MV-4-11 (cell line): Measurements from ENCODE around the gene AKR1C3.
"Not testable (repeated sequence)": the region's sequence is repeated elsewhere in the genome, so short reads cannot be mapped to it uniquely, and the experiment has no call there.

Experiments
- DNase-seq: peaks from one replicate; lab custom pipeline; 2025; lab: John Stamatoyannopoulos, UW

The AKR1C3 gene

DNA sequence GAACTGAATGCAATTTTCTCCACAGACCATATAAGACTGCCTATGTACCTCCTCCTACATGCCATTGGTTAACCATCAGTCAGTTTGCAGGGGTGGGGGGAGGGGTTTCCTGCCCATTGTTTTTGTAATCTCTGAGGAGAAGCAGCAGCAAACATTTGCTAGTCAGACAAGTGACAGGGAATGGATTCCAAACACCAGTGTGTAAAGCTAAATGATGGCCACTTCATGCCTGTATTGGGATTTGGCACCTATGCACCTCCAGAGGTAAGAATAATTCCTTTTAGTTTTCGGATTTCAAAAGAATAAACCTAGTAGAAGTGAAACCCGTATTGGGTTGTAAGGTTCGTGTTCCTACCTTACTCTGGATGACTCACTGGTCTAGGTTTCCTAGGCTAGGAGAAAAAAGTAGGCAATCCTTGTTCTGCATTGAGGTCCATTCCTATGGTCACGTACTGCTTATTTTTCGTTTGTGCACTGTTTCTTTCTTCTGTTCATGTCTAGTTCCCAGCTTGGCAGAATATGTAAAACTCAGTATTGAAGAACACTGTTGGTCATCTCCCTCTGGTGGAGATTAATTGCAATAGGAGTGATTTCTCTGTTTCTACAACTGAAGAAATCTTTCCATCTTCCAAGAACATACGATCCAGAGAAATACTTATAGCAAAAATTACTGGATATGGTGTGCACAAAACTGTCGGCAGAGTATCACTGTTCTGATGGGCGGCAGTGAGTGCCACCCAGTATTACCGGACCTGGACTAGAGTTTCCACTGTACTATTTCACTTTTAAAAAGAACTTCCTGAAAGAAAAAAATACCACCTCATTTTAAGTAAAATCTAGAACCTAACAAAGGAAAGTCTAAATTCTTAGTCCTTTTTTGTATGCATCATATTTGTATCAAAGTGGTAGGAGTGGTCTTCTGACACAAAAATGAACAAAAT lies at the start of gene AKR1C3:
Gene AKR1C3, plus strand, starts transcription at position 150 of the 941 bp plus-strand sequence. Its CDS starts 31 bp downstream, at position 181.
- DNase-seq, result peak; percentile 9

DNA sequence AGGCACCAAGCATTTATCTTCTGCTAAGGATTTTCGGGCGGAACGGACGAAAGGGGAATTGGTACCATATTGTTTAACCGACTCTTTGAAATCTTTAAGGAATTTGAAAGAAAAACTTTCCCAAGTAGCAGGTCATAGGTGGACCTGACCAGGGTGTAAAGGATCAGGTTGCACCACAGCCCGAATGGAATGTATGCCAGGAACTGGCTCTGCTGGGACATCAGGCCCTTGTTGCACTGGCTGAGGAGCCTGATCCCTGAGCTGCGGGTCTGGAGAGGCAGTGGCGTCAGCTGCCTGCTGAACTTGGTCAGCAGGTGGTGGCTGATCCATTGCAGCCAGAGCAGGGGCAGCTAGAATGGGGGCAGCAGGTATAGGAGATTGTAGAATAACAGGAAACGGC lies 49.1 kb upstream of the AKR1C3 start:
- no peak for DNase-seq

DNA sequence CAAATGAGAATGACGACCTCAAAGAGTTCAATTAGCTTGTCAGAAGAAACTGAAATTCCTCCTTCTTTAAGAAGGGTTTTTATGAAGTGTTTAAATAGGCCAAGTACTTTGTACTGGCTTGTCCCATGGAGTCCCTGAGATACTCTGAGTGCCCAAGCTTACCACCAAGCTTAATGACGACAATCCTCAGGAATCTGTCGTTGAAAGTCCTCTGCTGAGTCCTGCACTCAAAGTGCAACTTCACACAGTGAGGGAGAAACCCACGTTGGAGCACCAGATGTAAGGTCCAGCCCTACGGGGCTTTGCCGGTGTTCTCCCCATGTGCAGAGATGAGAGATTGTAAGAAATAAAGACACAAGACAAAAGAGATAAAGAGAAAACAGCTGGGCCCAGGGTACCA lies 47.8 kb upstream of the AKR1C3 start:
- DNase-seq, result no peak

DNA sequence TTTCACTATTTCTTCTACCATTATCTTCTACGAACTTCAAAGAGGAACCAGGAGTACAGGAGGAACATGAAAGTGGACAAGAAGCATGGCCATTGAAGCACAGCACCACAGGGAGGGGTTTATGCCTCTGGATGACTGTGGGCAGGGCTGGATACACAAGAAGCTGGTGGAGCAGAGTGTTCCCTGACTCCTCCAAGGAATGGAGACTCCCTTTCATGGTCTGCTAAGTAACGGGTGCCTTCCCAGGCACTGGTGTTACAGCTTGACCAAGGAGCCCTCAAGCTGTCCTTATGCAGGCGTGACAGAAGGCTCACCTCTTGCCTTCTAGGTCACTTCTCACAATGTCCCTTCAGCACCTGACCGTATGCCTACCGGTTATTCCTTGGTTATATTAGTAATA lies 47.2 kb upstream of the AKR1C3 start:
- DNase-seq, result peak; percentile 75

DNA sequence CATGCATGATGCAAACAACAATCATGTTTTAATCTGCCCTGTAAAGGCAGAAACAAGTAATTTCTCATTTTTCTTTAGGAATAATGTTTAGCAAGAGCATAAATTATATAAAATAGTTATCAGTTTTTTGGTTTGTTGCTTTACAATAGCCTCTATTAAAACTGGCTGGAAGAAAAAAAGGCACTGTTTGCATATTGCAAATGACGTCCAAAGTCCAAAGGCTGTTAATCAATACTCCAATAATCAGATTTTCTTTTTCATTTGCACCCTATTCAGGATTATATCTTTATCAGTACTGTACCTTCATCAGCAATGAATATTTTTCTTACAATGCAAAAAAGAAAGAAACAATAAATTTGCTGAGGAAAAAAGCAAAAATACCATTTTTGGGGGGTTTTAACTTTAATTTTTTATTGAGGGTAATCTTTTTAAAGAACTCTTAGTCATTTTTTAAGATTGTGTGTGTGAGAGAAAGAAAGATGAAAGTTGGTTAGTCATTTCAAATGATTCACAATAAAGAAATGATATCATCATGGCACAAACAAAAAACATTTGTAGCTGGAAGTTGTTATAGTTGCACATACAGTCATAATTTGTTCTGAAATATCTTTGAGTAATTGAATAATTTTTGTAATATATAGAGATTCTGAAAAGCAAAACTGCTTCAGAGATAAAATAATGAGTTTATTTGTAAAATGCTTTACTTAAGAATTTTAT lies 46.1 kb upstream of the AKR1C3 start:
- no peak for DNase-seq

GRCh38 chr10:5052951-5053500 lies 41.2 kb upstream of the AKR1C3 start:
- DNase-seq, result not testable (repeated sequence)

GRCh38 chr10:5054831-5055230 lies 39.4 kb upstream of the AKR1C3 start:
- not testable (repeated sequence) for DNase-seq

GRCh38 chr10:5059267-5059666 lies 34.9 kb upstream of the AKR1C3 start:
- not testable (repeated sequence) for DNase-seq

DNA sequence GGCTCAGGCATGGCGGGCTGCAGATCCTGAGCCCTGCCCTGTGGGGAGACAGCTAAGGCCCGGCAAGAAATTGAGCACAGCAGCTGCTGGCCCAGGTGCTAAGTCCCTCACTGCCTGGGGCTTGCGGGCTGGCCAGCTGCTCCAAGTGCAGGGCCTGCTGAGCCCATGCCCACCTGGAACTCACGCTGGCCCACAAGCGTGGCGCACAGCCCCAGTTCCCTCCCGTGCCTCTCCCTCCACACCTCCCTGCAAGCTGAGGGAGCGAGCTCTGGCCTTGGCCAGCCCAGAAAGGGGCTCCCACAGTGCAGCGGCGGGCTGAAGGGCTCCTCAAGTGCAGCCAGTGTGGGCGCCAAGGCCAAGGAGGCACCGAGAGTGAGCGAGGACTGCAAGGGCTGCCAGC lies 33.4 kb upstream of the AKR1C3 start:
- DNase-seq, result not testable (repeated sequence)

GRCh38 chr10:5064656-5065055 lies 29.6 kb upstream of the AKR1C3 start:
- no peak for DNase-seq

DNA sequence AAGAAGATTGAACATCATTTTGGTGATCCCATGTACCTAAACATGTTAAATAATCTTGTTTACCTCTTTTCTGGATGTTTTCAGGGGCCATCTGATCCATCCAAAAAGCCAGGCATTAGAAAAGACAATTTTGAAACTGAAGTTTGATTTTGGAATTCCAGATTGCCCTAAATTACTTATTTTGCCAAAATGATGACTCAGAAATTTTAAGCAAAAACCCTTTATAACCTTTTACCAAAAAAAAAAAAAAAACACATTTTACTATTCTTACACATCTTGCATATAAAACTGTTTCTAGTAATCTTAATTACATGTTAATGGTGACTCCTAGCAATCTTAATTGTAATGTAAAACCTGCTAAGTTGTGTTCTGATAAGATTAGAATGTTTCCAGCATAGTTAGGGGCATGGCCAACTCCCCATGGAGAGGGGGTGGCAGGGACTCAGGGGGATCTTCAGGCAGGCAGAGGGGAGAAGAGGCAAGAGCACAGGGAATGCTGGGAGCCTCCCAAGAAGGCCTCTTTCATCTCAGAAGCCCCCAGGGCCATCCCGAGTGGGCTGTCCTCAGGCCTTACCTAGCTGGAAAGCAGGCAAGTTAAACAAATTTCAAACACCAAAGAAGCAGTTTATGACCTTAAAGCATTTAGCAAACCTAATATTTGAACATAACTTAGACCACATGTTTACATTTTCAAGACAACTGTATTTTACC lies 25.8 kb upstream of the AKR1C3 start:
- no peak for DNase-seq

GRCh38 chr10:5070648-5071410 lies 23.4 kb upstream of the AKR1C3 start:
- DNase-seq, result no peak

GRCh38 chr10:5071411-5072198 lies 22.6 kb upstream of the AKR1C3 start:
- DNase-seq, result no peak

DNA sequence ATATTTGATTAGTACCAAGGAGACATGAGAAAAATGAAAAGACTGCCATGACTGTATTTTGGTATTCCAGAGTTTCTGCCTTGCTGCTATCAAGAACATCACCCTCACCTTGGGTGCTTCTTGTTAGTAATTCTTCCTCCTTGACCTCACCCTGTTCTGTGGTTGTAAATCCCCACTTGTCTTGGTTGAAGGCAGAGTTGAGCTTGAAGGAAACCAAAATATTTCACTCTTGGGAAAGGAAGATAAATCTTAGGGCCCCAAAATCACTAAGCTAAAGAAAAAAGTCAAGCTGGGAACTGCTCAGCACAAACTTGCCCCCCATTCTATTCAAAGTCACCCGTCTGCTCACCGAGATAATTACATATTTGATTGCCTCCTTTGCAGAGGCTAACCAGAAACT lies 20.6 kb upstream of the AKR1C3 start:
- DNase-seq, result no peak

GRCh38 chr10:5076615-5077014 lies 17.6 kb upstream of the AKR1C3 start:
- no peak for DNase-seq

GRCh38 chr10:5078547-5079180 lies 15.6 kb upstream of the AKR1C3 start:
- no peak for DNase-seq

- no peak for DNase-seq
These were observed 14.8 kb upstream of the AKR1C3 start for GRCh38 chr10:5079306-5079830.

- DNase-seq, result no peak
These were observed 14.4 kb upstream of the AKR1C3 start for GRCh38 chr10:5079836-5080235.

DNA sequence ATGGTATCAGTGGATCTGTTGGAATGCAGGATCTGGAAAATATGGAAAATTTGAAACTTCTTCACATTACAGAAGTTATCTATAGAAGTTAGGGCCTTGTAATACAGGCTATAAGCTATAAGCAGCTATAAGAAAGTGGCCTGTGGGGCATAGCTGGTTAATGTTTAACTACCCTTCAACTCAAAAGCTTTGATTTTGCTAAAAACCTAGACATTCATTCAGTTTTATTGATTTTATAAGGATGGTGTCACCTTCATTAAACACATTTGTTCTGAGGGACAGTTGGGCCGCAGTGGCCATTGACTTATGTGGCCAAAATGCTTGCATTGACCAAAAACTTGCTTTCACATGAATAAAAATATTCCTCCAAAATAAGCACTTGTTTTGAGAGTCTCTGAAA lies 13.1 kb upstream of the AKR1C3 start:
- DNase-seq, result no peak
